MM.1S (cell line): ENCODE data around the gene SLC25A53.

Experiments used
- DNase-seq: peaks from one replicate; pipeline ENCODE4 v3.0.0-alpha.2; 2015
- H2AFZ ChIP-seq: fragments of 300-600 bp; sonication (generic); 2 replicates; pipeline ENCODE4 v1.6.0; 2016; ENCODE audit warnings: antibody characterized with exemption, low read length
- H3F3A ChIP-seq: fragments of 300-600 bp; sonication (generic); 2 replicates; pipeline ENCODE4 v1.6.1; 2016; ENCODE audit warnings: mild to moderate bottlenecking, antibody characterized with exemption, low read length, moderate library complexity, mixed read lengths; ENCODE audit not compliant: insufficient read depth
- H3K27ac ChIP-seq: fragments of 300-600 bp; sonication (generic); 2 replicates; pipeline ENCODE4 v1.5.1; 2016; ENCODE audit warnings: mild to moderate bottlenecking, low read length
- H3K27me3 ChIP-seq: fragments of 300-600 bp; sonication (generic); replicated peaks from 2 replicates; pipeline ENCODE4 v1.6.0; 2016; ENCODE audit warnings: low read length; ENCODE audit not compliant: insufficient read depth
- H3K36me3 ChIP-seq: fragments of 300-600 bp; sonication (generic); replicated peaks from 2 replicates; pipeline ENCODE4 v1.6.1; 2016; ENCODE audit warnings: mild to moderate bottlenecking, low read length, mixed read lengths; ENCODE audit not compliant: insufficient read depth
- H3K4me1 ChIP-seq: fragments of 300-600 bp; sonication (generic); 2 replicates; pipeline ENCODE4 v1.6.1; 2016; ENCODE audit warnings: low read length, mixed read lengths
- H3K4me2 ChIP-seq: fragments of 300-600 bp; sonication (generic); 2 replicates; pipeline ENCODE4 v1.6.0; 2016; ENCODE audit warnings: low read depth, low read length
- H3K4me3 ChIP-seq: fragments of 300-600 bp; sonication (generic); 2 replicates; pipeline ENCODE4 v1.5.1; 2016; ENCODE audit warnings: low read length, mixed read lengths
- H3K79me2 ChIP-seq: fragments of 300-600 bp; sonication (generic); 2 replicates; pipeline ENCODE4 v1.6.1; 2016; ENCODE audit warnings: mixed run types, low read length, mixed read lengths
- H3K9ac ChIP-seq: fragments of 300-600 bp; sonication (generic); 2 replicates; pipeline ENCODE4 v1.6.1; 2016; ENCODE audit warnings: low read length, mixed read lengths
- H3K9me2 ChIP-seq: fragments of 300-600 bp; sonication (generic); replicated peaks from 2 replicates; pipeline ENCODE4 v1.6.1; 2016; ENCODE audit warnings: mild to moderate bottlenecking, low read length, mixed read lengths; ENCODE audit not compliant: insufficient read depth
- H3K9me3 ChIP-seq: fragments of 300-600 bp; sonication (generic); replicated peaks from 2 replicates; pipeline ENCODE4 v1.6.1; 2016; ENCODE audit warnings: mild to moderate bottlenecking, low read length, mixed read lengths; ENCODE audit not compliant: insufficient read depth
- H4K20me1 ChIP-seq: fragments of 300-600 bp; sonication (generic); 2 replicates; pipeline ENCODE4 v1.6.1; 2016; ENCODE audit warnings: mild to moderate bottlenecking, low read length, moderate library complexity, mixed read lengths; ENCODE audit not compliant: insufficient read depth
- CTCF ChIP-seq: fragments of 300-600 bp; sonication (generic); IDR thresholded peaks from 2 replicates; pipeline ENCODE4 v1.5.1; 2016; ENCODE audit warnings: antibody characterized with exemption, low read length, mixed read lengths
- EZH2 ChIP-seq: fragments of 300-600 bp; sonication (generic); optimal IDR thresholded peaks from 2 replicates; pipeline ENCODE3; 2017; ENCODE audit warnings: low read depth, mild to moderate bottlenecking, antibody characterized with exemption, low read length, mixed read lengths
- EZH2phosphoT487 ChIP-seq: fragments of 300-600 bp; sonication (generic); IDR thresholded peaks from 2 replicates; pipeline ENCODE4 v1.6.1; 2018; ENCODE audit warnings: antibody characterized with exemption, low read length

SLC25A53 gene

GRCh38 chrX:104135677-104136076 lies 21.1 kb downstream of the SLC25A53 start:
- Histone ChIP-seq H3K9ac (no peak overlapping the region), H3K4me1 (0 out of 2 replicates have a peak, but pooled peaks cover 3% of the 10 kb centered on the region), H4K20me1 (no peaks in the 10 kb centered on the region), H2AFZ (no peak overlapping the region), H3K4me3 (no peak overlapping the region), H3K9me3 (no peaks in the 10 kb centered on the region), H3K27me3 (no peaks in the 10 kb centered on the region), H3K9me2 (no peaks in the 10 kb centered on the region), H3K4me2 (no peak overlapping the region), H3F3A (no peaks in the 10 kb centered on the region), H3K79me2 (no peaks in the 10 kb centered on the region), H3K36me3 (no peaks in the 10 kb centered on the region), H3K27ac (no peak overlapping the region)
- TF ChIP-seq EZH2phosphoT487, result no peak
- no peak for TF ChIP-seq EZH2
- TF ChIP-seq CTCF, result no peak
- DNase-seq, result no peak

GRCh38 chrX:104134583-104135261 lies 22.1 kb downstream of the SLC25A53 start:
- Histone ChIP-seq H4K20me1 (no peaks in the 10 kb centered on the region), H2AFZ (no peak overlapping the region), H3K4me2 (no peak overlapping the region), H3K27ac (no peak overlapping the region), H3K4me3 (no peak overlapping the region), H3K9ac (no peak overlapping the region), H3K36me3 (no peaks in the 10 kb centered on the region), H3K27me3 (no peaks in the 10 kb centered on the region), H3K9me3 (no peaks in the 10 kb centered on the region), H3K79me2 (no peaks in the 10 kb centered on the region), H3K4me1 (0 out of 2 replicates have a peak, but pooled peaks cover 3% of the 10 kb centered on the region), H3K9me2 (no peaks in the 10 kb centered on the region), H3F3A (no peaks in the 10 kb centered on the region)
- TF ChIP-seq CTCF (no peak), EZH2phosphoT487 (no peak), EZH2 (no peak)
- no peak for DNase-seq

GRCh38 chrX:104130808-104131207 lies 26.0 kb downstream of the SLC25A53 start:
- Histone ChIP-seq H3K9me3 (no peaks in the 10 kb centered on the region), H3K9me2 (no peaks in the 10 kb centered on the region), H3F3A (no peaks in the 10 kb centered on the region), H3K79me2 (no peaks in the 10 kb centered on the region), H3K4me1 (no peaks in the 10 kb centered on the region), H2AFZ (no peak overlapping the region), H3K36me3 (no peaks in the 10 kb centered on the region), H3K4me3 (no peak overlapping the region), H4K20me1 (no peaks in the 10 kb centered on the region), H3K4me2 (no peak overlapping the region), H3K27me3 (no peaks in the 10 kb centered on the region), H3K9ac (no peak overlapping the region), H3K27ac (no peak overlapping the region)
- TF ChIP-seq EZH2 (no peak), CTCF (no peak), EZH2phosphoT487 (no peak)
- DNase-seq, result no peak
